GM21381 (cell line): ENCODE measurements around the gene CD9.

ENCODE experiments used
- ATAC-seq: cut with Tn5 transposase; IDR thresholded peaks from one replicate; pipeline ENCODE4 v1.9.1; 2021; ENCODE audit warnings: mild to moderate bottlenecking, moderate library complexity; ENCODE audit not compliant: unreplicated experiment

Gene CD9

DNA sequence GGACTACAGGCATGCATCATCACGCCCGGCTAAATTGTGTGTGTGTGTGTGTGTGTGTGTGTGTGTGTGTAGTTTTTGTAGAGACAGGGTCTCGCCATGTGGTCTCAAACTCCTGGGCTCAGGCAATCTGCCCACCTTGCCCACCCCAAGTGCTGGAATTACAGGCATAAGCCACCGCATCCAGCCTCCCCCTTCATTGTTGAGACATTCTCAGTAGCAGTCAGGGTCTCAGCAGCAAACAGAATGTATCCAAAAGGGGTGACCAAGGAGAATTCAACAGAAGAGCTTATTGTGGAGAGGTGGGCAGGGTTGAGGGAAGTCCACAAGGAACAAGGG, 73.0 kb downstream of the CD9 start:
- no peak for ATAC-seq

DNA sequence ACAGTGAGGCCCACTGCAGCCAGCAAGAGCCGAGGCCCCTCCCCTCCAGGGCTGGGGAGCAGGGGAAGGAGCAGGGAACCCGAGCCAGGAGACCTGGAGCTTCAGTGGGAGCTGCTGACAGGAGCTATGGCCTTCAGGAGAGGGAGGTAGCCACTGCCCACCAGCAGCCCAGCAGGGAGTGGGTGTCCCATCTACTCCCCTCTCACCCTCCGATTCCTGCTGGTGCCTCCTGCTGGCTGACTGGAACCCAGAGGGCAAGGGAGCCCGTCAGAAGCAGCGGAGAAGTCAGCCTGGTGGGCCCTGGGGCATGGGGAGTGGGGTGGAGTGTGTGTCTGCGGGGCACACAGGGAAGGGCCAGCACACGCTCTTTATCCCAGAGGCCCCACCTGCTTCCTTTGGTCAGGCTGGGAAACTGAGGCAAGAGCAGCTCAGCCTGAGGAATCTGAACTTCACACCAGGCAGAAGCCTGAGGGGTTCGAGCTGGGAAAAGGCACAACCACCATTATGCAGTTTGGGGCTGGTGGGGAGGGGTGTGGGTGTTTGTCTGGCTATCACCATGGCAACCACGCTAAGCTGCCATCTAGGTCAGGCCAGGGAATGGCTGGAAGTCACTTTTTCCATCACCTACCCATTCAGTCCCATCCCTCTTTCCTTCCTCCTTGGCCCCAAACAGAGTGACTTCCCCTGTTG, 73.5 kb downstream of the CD9 start:
- ATAC-seq = no peak

DNA sequence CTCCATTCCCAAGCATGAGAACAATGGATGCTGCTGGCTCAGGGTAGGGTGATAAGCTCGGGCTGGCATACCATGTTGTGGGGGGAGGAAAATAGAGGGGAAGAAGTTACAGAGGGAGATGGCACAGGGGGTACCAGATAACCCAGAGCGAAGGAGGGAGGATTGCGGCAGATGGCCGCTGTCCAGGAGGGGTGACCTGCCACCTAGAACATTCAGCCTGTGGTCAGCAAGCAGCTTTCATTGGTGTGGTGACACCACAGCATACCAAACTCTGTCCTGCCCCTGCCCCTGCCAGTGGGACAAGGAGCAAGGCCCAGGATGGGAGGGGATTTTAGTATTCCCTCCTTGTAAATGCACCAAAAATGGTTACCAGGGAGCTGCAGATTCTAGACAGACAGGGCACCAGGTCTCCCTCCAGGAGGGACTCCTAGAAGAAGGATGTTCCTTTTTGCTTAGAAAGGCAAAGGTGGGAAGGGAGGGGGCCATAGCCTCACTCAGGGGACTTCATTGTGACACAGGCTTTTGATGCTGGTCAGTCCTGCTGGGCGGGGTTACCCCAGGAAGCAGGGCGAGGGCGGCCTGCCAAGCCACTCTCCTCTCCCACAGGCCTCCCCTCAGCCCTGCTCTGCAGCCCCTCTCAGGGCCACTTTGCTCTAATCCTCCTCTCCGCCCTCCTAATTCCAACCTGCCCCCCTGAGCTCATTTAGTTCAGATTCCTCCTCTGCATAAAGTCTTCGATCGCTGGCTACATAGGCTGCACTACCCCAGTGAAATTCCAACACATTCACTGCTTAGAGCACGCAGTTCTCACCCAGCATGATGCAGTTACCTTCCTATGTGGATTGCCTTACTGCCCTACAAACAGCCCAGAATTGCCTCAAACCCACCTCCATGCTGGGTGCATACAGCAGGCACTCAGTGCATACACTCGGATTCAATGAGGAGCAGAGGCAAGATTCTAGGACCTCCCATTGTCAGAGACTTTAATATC, 74.3 kb downstream of the CD9 start:
- no peak for ATAC-seq

GRCh38 chr12:6275928-6276887, 76.0 kb downstream of the CD9 start:
- no peak for ATAC-seq

GRCh38 chr12:6276956-6277620, 76.9 kb downstream of the CD9 start:
- ATAC-seq = no peak

GRCh38 chr12:6277982-6278438, 77.8 kb downstream of the CD9 start:
- peak; percentile 27 for ATAC-seq

GRCh38 chr12:6278439-6279255, 78.4 kb downstream of the CD9 start:
- ATAC-seq = peak; percentile 84

DNA sequence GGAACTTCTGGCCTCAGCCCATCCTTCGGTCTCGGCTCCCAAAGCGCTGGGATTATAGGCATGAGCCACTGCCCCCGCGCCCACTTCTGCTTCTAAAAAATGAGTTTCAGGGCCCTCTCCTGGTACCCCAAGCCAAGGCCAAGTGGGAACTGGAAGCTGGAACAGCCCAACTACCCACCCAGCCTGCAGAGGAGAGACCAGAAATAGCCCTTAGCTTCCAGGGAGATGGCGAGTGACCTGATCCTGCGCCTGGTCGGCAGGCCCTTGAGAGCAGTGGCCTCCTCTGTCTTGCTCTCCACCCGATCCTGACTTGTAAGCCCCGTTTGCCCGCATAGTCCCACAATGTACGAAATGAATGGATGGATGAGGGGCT, 79.0 kb downstream of the CD9 start:
- no peak for ATAC-seq

DNA sequence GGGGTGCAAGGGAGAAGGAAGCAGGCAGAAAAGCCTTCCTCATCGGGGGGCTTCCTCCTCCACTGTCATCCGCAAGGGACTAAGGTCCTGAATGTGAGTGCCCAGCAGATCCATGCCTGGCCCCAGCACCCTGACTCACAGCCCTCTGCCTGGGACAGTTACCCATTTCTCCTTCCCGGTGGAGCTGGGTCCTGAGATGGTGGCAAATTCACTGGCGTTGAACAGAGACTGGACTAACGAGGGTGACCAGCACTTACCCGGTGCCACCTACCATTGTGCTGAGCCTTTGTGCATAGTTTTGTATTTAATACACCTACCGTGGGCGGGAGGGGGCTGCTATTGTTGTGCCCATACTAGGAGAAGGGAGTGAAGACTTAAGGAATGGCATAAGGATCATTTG, 79.4 kb downstream of the CD9 start:
- ATAC-seq = no peak

DNA sequence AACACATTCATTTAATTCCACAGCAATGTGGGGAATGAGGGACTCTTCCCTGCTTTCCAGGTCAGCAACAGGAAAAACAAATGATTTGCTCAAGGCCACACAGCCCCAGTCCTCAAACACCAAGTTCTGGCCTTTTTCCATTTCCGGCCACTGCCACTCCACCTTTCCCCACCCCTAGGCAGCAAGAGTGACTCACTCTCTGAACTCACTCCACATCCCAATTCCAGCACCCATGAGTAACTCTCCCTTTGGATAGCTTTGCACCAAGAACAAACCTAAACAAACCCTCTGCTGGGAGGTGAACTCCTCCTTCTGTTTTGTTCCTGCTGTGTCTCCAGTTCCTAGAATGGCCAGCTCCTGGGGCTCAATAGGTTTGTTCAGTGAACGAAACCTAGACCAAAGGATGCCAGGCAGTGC, 79.9 kb downstream of the CD9 start:
- no peak for ATAC-seq

DNA sequence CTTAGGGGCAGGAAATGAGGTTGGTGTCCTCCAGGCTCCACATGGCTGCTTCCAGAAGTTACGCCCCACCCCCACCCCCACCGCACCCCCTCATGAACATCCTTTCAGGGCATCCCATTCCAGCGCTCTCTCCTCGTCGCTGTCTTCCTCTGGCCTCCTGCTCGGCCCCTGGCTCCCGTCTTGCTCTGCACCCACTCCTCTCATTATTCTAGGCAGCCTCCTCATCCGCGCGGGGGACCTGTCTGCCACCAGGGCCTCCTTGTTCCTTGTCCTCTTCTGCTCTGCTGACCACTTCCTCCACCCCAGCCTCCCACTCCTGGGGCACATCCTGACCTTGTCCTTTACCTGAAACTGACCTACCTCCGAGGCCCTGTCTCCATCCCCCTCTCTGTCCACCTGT, 80.5 kb downstream of the CD9 start:
- ATAC-seq = no peak

DNA sequence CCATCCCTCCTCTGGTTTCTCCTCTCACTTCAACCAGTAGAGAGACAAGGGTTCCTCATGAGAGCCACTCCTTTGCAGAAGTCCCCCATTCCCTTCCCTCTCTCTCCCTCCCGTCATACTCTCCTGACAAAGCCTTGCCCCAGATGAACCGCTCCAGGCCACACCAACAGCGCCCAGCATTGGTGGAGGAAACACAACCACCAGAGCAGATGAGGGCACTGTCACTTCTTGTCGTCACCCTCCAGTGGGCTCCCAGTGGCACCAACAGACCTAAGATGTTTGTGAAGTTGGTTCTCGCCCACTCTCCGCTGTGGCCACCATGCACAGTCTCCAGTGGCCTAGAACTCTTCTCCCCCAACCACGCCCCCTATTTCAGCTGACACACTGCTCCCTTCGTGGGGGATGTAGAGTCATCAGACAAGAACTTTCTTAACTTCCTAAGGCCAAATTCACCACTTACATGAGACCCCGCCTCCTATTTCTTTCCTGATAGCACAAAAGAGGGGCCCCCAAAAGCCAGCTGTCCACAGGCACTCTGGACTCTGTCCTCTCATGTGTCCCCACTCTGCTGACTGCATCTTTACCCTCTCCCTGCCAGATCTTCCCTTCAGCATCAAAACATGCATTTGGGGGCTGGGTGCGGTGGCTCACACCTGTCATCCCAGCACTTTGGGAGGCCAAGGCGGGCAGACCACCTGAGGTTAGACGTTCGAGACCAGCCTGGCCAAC, 81.0 kb downstream of the CD9 start:
- ATAC-seq = no peak

DNA sequence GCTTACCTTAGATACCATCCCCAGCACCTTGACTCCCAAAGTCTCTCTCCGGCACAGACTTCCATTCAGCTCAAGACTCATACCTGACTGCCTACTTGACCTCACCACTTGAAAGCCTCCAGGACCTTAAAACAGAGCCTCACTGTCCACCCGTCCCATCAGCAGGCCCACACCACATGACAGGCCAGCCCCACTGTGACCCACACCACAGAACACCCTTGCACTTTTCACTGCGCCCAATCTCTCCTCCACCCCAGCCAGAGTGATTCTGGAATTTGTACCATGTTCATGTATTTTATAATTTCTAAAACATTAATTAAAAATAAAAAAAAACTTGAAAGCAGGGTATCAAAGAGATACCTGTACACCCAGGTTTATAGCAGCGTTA, 82.2 kb downstream of the CD9 start:
- ATAC-seq = no peak

GRCh38 chr12:6284273-6284672, 84.1 kb downstream of the CD9 start:
- no peak for ATAC-seq

GRCh38 chr12:6285063-6285477, 84.9 kb downstream of the CD9 start:
- no peak for ATAC-seq

GRCh38 chr12:6285532-6286306, 85.5 kb downstream of the CD9 start:
- ATAC-seq = no peak
